Activated CD8-positive, alpha-beta memory T cell treated with anti-CD3 and anti-CD28 coated beads for 36 hours (primary cell): ENCODE results near the gene IKZF3. TPM values are rescaled to one million over a fixed set of nuclear protein-coding genes. Genes with fewer than 3 reads are reported as not detected.
"Not testable (repeated sequence)": the region's sequence is repeated elsewhere in the genome, so short reads cannot be mapped to it uniquely, and the experiment has no call there.

Experiments used
- CTCF ChIA-PET: fragments of 350-600 bp; sonication (Branson Sonifier 250); formaldehyde crosslinking; loops from one replicate; lab custom pipeline; 2021; ENCODE audit warnings: antibody characterized with exemption; lab: Charles Lee
- POLR2A ChIA-PET: fragments of 350-600 bp; sonication (Branson Sonifier 250); formaldehyde crosslinking; loops from one replicate; lab custom pipeline; 2021; ENCODE audit warnings: antibody characterized with exemption; lab: Charles Lee
- total RNA-seq, 2 experiments: library from RNA; stranded (reverse); gene quantifications; one replicate each; pipeline ENCODE4 v1.2.3, GENCODE V29; 2021

IKZF3 gene
- total RNA-seq, 2 experiments from 2014 or later: 92.3 to 93.0 TPM

DNA sequence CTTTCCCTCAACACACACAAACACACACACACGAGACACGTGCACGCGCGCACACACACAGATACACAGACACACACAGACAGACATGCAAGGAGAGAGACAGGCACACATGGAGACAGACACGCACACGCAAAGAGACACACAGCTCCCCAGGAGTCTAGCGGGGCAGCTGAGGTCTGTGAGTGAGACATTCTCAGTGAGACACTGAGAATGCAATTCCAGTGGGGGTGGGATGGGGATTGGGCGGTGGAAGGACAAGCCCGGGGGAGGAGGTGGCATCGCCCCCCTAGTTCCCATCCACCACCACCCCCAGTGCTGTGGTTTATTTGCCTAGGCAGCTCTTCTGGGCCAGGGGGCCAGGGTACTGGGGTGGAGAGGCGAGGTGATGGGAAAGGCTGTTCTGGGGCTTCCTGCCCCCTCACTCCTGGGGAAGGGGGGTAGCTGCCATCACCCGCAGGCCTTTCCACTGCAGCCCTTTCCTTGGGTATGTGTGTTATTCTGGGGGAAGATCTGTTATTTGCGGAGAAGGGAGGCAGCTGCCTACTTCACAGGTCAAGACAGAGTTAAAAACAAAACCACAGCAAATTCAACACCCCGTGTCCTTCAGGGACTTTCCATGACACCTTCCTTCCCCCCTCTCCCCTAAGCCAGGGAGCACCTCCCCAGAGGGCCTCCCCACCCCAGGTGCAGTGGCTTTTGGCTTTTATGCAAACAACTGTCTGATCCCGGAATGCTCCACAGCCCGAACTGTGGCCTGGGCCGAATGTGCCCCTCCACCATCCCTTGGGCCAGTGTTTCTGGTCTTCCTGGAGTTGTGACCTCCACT lies 108.3 kb downstream of the IKZF3 start:
- POLR2A ChIA-PET: interaction anchor here (0.5 to 3.2 kb wide), 9 partner anchors 9 to 109 kb away, joined by 3 to 21 read pairs (median 7); partner anchors contain the start of genes IKZF3 and MIEN1

DNA sequence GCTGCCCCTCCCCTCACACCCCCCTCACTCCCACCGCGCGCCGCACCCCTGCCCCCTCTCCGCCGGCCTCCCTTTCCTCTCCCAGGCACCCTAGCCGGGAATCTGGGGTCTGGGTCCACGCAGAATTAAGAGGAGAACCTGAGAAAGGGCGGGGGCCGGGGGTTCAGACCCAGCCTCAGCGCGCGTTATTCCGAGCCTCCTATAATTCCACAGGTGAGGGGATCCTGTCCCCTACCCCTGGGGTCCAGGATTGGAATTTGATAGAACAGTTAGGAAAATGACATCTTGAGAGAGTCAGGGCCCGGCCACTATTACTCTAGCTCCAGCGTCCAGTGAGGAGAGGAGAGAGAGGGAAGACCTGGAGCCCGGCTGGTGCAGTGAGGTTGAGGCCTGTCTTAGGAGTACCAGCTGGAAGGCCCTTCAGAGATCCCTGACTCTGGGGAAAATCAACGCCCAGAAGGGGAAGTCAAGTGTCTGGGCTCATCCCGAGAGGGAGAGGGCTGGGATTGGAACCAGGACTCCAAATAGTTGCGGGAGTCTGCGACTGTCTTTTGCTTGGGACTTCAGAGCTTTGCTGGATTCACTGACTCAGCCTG lies 109.1 kb downstream of the IKZF3 start:
- ChIA-PET POLR2A (interaction anchor here (0.6 to 3.2 kb wide), 10 partner anchors 10 to 171 kb away, joined by 4 to 21 read pairs (median 7); partner anchors contain the start of genes IKZF3 and MIEN1), CTCF (interaction anchor here (0.6 to 5.4 kb wide), 9 partner anchors 15 to 133 kb away, joined by 3 to 37 read pairs (median 3); partner anchors contain the start of gene IKZF3)

More for the DNA sequence above, 108.3 kb downstream of the IKZF3 start:
- CTCF ChIA-PET: interaction anchor here (0.6 to 5.4 kb wide), 11 partner anchors 14 to 133 kb away, joined by 3 to 37 read pairs (median 4); partner anchors contain the start of gene IKZF3

DNA sequence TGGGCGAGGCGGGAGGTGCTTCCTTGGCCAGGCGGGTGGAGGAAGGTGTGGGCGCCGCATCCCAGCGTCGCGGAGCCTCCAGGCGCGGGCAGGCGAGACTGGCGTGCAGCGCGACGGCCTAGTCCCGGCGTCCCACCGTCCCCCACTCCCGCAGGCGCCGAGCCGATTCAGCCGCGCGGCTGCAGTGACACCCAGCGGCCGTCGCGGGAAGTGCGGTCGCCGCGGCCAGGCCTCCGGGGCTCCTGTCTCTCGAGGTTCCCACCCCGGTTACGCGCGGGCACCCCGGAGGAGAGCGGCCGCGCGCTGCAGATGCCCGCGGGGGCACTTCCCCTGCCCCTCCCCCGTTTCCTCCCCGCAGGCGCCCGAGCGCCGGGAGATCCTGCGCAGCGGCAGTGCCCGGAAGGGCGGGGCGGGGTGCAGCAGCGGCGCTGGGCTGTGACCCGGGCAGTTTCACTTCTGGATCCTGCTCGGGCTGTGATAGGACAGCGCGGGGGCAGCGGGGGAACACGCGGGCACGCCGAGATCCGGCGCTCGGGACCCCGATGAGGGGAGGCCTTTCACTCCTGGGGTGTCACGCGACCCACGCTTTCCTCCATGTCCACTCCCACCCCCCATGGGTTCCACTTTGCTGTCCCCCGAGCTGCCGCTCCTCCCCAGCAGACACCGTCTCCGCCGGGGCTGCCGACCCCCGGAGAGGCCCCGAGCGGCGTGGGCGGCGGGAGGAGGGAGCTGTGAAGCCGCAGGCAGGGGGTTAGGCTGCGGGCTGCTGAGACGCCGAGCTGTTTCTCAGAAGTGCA lies 109.8 kb downstream of the IKZF3 start:
- POLR2A ChIA-PET: interaction anchor here (0.6 to 3.2 kb wide), 11 partner anchors 10 to 172 kb away, joined by 3 to 21 read pairs (median 7); partner anchors contain the start of genes IKZF3 and MIEN1
- CTCF ChIA-PET: interaction anchor here (0.6 to 5.4 kb wide), 12 partner anchors 16 to 136 kb away, joined by 3 to 37 read pairs (median 4); partner anchors contain the start of genes IKZF3 and MIEN1

DNA sequence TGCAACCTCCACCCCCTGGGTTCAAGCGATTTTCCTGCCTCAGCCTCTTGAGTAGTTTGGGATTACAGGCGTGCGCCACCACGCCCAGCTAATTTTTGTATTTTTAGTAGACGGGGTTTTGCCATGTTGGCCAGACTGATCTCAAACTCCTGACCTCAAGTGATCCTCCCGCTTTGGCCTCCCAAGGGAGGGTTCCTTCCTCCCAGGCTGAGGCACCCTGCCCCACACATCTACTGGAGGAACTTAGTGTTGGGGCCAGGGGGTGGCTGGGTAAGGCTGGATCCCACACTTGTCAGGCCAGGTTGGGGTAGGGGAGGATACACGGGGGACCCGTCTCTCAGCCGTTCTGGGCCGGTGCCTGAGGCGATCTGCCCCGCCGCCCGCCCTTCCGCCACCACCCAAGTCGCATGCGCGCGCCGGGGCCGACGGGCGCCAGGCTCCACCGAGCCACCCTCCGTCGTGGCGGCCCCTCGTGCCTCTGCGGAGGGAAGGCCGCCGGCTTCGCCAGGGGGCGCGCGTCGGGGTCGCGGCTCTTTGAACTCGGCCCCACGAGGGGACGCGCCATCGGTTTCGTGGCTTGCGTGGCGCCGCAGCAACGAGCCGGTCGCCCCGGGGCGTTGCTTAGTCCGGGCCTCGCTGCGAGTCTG lies 110.5 kb downstream of the IKZF3 start:
- ChIA-PET CTCF (interaction anchor here (0.7 to 5.4 kb wide), 6 partner anchors 23 to 227 kb away, joined by 3 to 37 read pairs (median 4); partner anchors contain the start of genes IKZF3, MIEN1 and PSMD3), POLR2A (interaction anchor here (0.6 to 3.2 kb wide), 6 partner anchors 22 to 132 kb away, joined by 3 to 21 read pairs (median 6); partner anchors contain the start of gene MIEN1)

DNA sequence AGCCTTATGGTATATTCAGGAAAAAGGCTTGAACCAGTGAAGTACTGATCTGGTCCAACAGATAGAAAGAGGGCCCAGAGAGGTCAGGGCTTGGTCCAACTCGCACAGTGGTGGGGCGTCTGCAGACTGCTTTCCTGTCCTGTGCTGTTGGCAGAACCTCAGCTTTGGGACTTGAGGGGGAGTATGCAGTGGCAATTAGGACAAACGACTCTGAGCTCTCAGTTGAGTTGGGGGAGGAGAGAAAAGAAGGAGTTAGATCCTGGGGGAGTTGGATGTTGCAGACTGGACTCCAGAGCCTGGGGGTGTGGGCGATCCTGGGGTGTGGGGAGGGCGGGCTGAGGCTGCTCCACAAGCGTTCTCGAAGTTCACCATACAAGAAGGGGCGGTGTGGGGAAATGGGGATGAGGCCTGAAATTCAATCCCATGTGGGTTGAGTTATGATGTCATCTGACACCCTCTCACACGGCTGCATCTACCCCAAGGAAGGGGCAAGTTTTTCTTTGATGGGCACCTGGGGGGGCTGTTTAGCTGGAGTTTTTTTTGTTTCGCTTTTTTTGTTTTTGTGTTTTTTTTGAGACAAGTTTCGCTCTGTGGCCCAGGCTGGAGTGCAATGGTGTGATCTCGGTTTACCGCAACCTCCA lies 111.8 kb downstream of the IKZF3 start:
- CTCF ChIA-PET: interaction anchor here (0.9 to 5.4 kb wide), 2 partner anchors 118 to 130 kb away, joined by 3 to 37 read pairs; no protein-coding TSS in a partner anchor
- POLR2A ChIA-PET: interaction anchor here (0.6 to 1.3 kb wide), 2 partner anchors 64 to 131 kb away, joined by 3 to 4 read pairs; partner anchors contain the start of gene PGAP3

DNA sequence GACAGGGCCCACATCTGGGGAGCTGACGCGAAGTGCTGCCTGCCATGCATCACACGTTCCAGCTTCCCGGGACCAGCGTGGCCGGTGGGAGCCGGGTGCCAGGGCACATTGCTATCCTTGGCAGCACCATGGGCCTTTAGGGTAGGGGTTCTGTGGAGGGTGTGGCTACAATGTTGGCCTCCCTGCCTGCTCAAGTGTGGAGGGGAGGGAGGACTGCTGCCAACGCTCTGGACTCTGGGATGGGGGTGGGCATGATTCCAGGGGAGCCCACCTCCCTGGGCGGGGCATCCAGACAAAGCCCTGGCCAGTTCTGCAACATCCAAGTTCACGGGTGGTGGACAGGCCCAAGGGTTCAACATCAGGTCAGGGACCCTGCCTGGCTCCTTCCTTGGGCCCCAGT lies 112.5 kb downstream of the IKZF3 start:
- POLR2A ChIA-PET: interaction anchor here (0.6 kb wide), 1 partner anchor 64 kb away, joined by 4 read pairs; the partner anchor contains the start of gene PGAP3
- CTCF ChIA-PET: interaction anchor here (5.4 kb wide), 1 partner anchor 129 kb away, joined by 37 read pairs; no protein-coding TSS in a partner anchor

DNA sequence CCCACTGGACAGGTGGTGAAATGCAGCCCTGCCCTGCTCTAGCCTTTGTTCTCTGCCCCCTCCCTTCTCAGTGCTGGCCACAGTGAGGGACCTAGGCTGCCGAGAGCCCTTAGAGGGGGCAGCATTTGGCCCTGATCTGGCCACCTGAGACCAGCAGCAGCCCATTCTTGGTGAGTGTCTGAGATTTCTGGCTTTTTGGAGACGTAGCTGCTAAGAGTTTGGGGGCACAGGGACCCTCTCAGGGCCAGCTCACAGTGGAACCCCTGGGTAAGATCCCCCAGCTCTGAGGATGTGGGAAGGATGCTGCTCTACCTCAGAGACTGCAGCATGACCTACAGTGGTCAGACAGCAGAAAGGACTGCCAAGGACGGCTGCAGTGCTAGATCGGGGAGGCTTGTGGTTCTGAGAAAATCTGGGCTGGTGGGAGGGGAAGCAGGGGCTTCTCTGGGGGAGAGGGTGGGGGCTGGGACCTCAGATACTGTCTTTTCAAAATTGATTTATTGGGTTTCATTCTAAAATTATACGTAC lies 113.0 kb downstream of the IKZF3 start:
- POLR2A ChIA-PET: no interaction called here
- CTCF ChIA-PET: no interaction called here

DNA sequence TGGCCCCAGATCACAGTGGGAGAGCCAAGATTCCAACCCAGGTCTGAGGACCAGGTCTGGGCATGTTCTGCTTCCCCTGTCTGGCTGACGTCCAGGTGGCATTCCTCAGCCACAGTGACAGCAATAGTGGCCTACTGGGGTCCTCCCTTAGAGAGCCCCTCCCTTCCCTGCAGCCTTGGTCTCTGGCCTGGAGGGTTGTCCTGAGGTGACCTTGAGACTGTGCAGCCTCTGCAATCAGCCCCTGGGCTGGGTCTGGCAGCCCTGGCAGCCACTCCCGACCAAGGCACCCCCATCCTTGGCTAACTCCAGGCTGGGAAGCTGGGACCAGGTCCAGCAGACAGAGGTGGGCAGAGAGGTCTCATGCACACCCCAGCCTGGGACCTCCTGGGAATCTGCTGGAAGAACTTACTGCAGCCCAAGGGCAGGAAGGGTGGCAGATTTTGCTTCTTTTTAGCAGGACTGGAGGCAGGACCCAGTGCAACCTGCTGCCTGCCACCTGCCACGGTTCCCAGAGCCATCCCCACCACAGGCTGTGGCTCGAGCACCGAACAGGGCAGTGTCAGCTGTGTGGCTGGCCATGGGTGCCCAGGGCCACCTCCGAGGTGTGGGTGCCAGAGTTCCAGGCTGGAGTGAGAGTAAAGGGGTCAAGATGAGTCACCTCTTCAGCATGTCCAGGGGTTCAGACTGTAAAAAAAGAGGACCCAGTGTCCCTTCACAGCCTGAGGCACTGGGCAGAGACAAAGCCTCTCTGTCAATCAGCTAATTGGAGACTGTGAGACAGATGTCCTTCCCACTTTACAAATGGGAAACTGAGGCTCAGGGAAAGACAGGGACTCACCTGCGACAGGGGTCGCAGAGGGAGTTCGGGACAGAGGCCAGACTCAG lies 113.7 kb downstream of the IKZF3 start:
- CTCF ChIA-PET: interaction anchor here (1.6 to 2.3 kb wide), 2 partner anchors 21 to 128 kb away, joined by 4 to 11 read pairs; partner anchors contain the start of gene MIEN1
- POLR2A ChIA-PET: no interaction called here

DNA sequence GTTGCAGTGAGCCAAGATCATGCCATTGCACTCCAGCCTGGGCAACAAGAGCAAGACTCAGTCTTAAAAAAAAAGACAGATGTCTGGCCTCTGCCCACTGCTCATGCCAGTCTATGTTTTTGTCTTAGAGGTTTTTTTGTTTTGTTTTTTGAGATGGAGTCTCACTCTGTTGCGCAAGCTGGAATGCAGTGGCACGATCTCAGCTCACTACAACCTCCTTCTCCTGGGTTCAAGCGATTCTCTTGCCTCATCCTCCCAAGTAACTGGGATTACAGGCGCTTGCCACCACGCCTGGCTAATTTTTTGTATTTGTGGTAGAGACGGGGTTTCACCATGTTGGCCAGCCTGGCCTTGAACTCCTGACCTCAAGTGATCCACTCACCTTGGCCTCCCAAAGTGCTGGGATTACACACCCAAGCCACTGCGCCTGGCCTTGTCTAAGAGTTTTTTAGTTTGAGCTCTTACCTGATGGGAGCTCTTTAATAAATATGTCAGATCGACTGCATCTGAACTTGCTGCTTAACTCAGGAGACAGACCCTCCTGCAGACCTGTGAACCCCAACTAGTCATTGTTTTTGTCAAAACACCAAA lies 115.6 kb downstream of the IKZF3 start:
- CTCF ChIA-PET: interaction anchor here (2.3 kb wide), 1 partner anchor 19 kb away, joined by 11 read pairs; the partner anchor contains the start of gene MIEN1
- POLR2A ChIA-PET: not testable (repeated sequence)

DNA sequence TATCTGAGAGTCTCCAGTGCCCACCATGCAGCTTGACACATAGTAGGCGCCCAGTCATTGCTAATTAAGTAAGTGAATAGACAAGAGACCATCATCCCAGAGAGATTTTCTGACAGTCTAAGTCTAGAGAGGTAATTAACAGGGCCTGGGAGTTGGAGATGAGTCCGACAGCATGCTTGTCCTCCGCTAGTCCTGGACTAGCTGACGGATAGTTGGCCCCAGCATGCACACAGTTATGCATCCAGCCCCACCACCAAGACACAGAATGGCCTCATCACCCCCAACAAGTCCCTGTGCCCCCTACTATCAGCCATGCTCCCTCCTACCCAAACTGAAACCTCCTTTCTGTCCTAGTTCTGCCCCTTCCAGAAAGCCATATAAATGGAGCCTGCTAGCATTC lies 116.4 kb downstream of the IKZF3 start:
- ChIA-PET CTCF (interaction anchor here (1.7 to 2.3 kb wide), 2 partner anchors 18 to 126 kb away, joined by 4 to 11 read pairs; partner anchors contain the start of gene MIEN1), POLR2A (no interaction called here)

DNA sequence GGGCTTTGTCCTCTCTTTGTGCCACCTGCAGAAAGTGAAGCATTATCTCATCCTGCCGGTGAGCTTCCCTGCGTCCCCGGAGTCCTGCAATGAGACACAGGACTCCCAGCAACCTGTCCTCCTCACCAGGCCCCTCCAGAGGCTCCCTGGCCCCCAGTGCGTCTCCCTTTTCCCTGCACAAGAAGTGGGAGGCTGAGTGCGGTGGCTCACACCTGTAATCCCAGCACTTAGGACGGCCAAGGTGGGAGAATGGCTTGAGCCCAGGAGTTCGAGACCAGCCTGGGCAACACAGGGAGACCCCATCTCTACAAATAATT lies 118.0 kb downstream of the IKZF3 start:
- ChIA-PET CTCF (interaction anchor here (1.7 kb wide), 1 partner anchor 124 kb away, joined by 4 read pairs; no protein-coding TSS in a partner anchor), POLR2A (no interaction called here)

DNA sequence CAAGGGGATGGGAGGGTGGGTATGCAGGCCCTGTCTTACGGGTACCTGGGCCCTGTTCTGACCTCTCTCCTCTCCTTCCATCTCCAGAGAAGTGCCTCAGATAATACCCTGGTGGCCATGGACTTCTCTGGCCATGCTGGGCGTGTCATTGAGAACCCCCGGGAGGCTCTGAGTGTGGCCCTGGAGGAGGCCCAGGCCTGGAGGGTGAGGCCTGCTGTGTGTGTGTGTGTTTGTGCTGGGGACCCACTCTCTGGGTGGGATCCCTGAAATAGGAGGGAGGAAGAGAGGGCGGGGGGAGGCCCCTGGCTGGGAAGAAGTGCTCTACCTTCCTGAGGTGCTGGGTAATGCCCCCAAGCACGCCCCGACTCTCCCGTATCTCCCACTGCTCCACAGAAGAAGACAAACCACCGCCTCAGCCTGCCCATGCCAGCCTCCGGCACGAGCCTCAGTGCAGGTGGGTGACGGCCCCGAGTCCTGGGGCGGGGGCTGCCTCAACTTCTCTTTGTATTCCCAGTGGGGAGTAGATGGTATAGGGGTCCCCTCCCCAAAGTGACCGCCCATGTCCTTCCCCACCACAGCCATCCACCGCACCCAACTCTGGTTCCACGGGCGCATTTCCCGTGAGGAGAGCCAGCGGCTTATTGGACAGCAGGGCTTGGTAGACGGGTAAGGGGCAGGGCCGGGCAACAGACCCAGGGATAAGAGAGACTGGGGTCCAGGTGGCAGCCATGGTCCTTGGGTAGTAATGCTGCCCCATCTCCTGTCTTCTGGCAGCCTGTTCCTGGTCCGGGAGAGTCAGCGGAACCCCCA lies 118.6 kb downstream of the IKZF3 start:
- ChIA-PET POLR2A (no interaction called here), CTCF (no interaction called here)

DNA sequence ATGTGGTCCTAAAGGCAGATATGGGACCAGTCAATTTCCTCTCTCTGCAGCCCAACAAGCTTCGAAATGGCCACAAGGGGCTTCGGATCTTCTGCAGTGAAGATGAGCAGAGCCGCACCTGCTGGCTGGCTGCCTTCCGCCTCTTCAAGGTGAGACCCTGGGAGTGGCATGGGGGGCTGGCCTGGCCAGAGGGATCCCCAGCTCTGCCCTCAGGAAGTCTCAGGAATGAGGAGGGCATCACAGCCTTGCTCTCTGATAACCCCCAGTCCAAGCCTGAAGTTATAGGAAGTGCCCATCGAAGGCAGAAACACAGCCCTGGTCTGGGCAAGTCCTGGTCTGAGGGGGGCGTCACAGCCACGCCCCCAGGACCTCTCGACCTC lies 119.3 kb downstream of the IKZF3 start:
- CTCF ChIA-PET: no interaction called here
- POLR2A ChIA-PET: no interaction called here

DNA sequence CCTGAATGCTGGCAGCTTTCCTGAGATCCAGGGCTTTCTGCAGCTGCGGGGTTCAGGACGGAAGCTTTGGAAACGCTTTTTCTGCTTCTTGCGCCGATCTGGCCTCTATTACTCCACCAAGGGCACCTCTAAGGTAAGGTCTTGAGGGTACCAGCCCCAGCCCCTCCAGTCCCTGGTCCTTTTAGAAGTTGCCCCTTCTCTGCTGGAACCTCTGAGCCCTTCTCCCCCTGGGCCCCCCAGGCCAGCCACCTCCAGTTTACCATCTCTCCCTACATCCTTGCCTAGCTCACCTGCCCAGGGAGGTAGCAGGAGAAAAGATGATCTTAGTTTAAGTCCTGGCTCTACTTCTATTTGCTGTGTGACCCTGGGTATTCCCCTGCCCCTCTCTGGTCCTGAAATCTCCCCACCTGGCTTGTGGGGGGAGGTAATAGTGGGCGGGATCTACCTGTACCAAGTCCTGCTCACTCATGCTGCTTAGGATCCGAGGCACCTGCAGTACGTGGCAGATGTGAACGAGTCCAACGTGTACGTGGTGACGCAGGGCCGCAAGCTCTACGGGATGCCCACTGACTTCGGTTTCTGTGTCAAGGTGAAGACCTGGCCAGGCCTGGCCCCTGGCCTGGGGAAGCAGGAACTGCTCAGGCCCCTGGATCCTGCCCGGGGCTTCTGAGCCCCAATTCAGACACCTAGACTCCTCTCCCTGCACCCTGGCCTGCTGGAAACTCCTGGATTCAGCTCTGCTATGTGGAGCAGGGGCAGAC lies 119.9 kb downstream of the IKZF3 start:
- POLR2A ChIA-PET: no interaction called here
- CTCF ChIA-PET: no interaction called here
